ENCODE results near the gene SLC9A7. TPM values are rescaled to one million over a fixed set of nuclear protein-coding genes. Genes with fewer than 3 reads are reported as not detected.

The SLC9A7 gene
- total RNA-seq, 2 donors from 2014 or later: 1.4 to 2.2 TPM

DNA sequence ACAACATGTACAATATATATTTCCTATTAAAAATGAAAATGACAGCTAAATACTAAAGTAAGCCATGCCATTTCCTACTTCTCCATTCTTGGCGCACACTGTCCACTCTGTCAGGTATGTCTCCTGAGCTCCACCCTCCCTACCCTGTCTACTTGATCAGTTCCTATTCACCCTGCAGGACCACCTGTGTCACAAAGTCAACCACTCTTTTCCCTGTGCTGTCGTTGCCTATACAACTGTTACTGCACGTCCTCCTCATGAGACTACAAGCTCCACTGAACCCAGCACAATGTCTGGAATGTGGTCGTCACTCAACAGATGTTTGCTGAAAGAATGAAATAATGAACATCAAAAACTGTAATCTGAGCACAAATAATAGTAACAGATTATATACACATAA lies 54.9 kb downstream of the SLC9A7 start:
- H3K4me1 ChIP-seq: no peaks in the 10 kb centered on the region
- TF ChIP-seq, protein P1, sequence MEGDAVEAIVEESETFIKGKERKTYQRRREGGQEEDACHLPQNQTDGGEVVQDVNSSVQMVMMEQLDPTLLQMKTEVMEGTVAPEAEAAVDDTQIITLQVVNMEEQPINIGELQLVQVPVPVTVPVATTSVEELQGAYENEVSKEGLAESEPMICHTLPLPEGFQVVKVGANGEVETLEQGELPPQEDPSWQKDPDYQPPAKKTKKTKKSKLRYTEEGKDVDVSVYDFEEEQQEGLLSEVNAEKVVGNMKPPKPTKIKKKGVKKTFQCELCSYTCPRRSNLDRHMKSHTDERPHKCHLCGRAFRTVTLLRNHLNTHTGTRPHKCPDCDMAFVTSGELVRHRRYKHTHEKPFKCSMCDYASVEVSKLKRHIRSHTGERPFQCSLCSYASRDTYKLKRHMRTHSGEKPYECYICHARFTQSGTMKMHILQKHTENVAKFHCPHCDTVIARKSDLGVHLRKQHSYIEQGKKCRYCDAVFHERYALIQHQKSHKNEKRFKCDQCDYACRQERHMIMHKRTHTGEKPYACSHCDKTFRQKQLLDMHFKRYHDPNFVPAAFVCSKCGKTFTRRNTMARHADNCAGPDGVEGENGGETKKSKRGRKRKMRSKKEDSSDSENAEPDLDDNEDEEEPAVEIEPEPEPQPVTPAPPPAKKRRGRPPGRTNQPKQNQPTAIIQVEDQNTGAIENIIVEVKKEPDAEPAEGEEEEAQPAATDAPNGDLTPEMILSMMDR (IDR thresholded peaks at IDR 0.05): no peak

DNA sequence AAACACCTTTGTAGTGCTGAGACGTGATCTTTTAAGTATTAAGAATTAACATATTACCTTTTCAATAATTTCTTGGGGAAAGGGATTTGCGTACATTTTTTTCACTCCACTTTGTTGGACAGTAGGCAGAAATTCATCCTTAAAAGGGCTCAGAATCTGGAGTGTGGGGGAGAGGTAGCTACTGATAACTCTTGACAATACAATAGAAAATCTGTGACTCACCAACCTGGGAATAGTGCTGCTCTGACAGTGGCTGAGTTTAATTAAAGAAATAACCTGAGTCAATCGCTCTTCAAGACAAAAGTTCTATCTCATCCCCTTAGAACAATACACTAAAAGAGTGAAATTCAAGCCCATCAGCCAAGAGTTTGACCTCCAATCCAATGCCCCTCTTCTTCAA lies 60.2 kb downstream of the SLC9A7 start:
- Histone ChIP-seq H3K9ac (ENCODE audit: low read depth in 2 of 2, low read length in 2 of 2) (no peak overlapping the region), H3K9me3 (no peaks in the 10 kb centered on the region), H3K27me3 (no peaks in the 10 kb centered on the region), H3K36me3 (no peaks in the 10 kb centered on the region), H3K4me3 (no peak overlapping the region), H3K4me1 (no peaks in the 10 kb centered on the region), H3K27ac (no peak overlapping the region)
- TF ChIP-seq, protein P1 (IDR thresholded peaks at IDR 0.05): no peak
- DNase-seq: no peak
- intact Hi-C loops (cut with DNase I): no loop called here

More for the DNA sequence above, 54.9 kb downstream of the SLC9A7 start:
- no peaks in the 10 kb centered on the region for H3K9me3 ChIP-seq
- H3K36me3 ChIP-seq: no peaks in the 10 kb centered on the region
- no peak for DNase-seq
- H3K27me3 ChIP-seq: no peaks in the 10 kb centered on the region
- H3K27ac ChIP-seq: no peak overlapping the region
- intact Hi-C loops (cut with DNase I): no loop called here
- no peak overlapping the region for H3K9ac ChIP-seq (ENCODE audit: low read depth in 2 of 2, low read length in 2 of 2)
- H3K4me3 ChIP-seq: no peak overlapping the region

DNA sequence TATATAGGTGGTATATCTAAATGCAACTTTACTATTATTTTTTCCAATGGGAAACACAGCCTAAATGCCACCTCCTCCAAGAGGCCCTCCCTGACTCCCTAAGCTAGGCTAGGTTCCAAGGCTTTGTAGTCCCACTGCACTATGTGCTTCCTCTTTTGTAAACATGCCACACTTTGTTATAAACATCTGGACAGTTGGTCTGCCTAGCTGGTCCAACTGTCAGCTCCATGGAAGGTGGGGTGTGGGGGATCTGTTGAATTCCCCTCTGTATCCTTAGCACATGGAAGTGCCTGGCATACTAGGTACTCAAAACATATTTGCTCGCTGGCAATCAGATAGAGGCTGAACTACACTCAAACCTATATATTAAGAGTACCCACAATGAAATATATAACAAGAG lies 63.4 kb downstream of the SLC9A7 start:
- H3K36me3 ChIP-seq: no peaks in the 10 kb centered on the region
- no peak overlapping the region for H3K9ac ChIP-seq (ENCODE audit: low read depth in 2 of 2, low read length in 2 of 2)
- H3K9me3 ChIP-seq: no peaks in the 10 kb centered on the region
- TF ChIP-seq, protein P1 (IDR thresholded peaks at IDR 0.05): no peak
- H3K4me1 ChIP-seq: no peaks in the 10 kb centered on the region
- intact Hi-C loops (cut with DNase I): no loop called here
- H3K27ac ChIP-seq: no peak overlapping the region
- H3K27me3 ChIP-seq: no peaks in the 10 kb centered on the region
- DNase-seq: no peak
- H3K4me3 ChIP-seq: no peak overlapping the region

DNA sequence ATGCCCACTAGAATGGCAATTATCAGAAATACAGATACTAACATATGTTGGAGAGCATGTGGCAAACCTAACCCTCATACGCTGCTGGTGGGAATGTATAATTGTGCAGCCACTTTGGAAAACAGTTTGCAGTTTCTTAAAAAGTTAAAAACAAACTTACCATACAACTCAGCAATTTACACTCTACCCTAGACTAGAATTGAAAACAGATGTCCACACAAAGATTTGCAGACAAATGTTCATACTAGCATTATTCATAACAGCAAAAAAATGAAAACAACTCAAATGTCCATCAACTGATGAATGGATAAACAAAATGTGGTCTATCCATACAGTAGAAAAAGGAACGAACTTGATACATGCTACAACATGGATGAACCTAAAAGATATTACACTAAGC lies 64.4 kb downstream of the SLC9A7 start:
- intact Hi-C loops (cut with DNase I): no loop called here
- no peaks in the 10 kb centered on the region for H3K36me3 ChIP-seq

DNA sequence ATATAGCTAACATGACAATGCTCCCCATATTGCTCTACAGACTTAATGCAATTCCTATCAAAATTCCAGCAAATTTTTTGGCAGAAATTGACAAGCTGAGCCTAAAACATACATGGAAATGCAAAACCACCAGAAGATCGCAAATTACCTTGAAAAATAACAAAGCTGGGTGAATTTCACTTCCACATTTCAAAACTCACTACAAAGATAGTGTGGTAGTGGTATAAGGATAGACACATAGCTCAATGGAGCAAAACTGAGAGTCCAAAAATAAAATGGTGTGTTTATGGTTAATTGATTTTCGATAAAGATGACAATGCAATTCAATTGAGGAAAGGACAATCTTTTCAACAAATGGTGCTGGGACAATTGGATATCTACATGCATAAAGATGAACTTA lies 65.8 kb downstream of the SLC9A7 start:
- H3K9ac ChIP-seq (ENCODE audit: low read depth in 2 of 2, low read length in 2 of 2): no peak overlapping the region
- intact Hi-C loops (cut with DNase I): no loop called here

More for the DNA sequence above, 64.4 kb downstream of the SLC9A7 start:
- TF ChIP-seq, protein P1 (IDR thresholded peaks at IDR 0.05): no peak
- no peaks in the 10 kb centered on the region for H3K27me3 ChIP-seq
- H3K4me3 ChIP-seq: no peak overlapping the region
- H3K27ac ChIP-seq: no peak overlapping the region
- no peaks in the 10 kb centered on the region for H3K4me1 ChIP-seq
- H3K9ac ChIP-seq (ENCODE audit: low read depth in 2 of 2, low read length in 2 of 2): no peak overlapping the region
- DNase-seq: no peak
- H3K9me3 ChIP-seq: no peaks in the 10 kb centered on the region

More for the DNA sequence above, 65.8 kb downstream of the SLC9A7 start:
- H3K4me1 ChIP-seq: no peaks in the 10 kb centered on the region
- DNase-seq: no peak
- H3K4me3 ChIP-seq: no peak overlapping the region
- H3K27me3 ChIP-seq: no peaks in the 10 kb centered on the region
- H3K36me3 ChIP-seq: no peaks in the 10 kb centered on the region
- TF ChIP-seq, protein P1 (IDR thresholded peaks at IDR 0.05): no peak
- no peaks in the 10 kb centered on the region for H3K9me3 ChIP-seq
- H3K27ac ChIP-seq: no peak overlapping the region
